HG02885 (cell line): ENCODE data around the gene COX17.

ENCODE experiments used
- ATAC-seq: cut with Tn5 transposase; IDR thresholded peaks from one replicate; pipeline ENCODE4 v1.9.1; 2021; ENCODE audit warnings: mild to moderate bottlenecking; ENCODE audit not compliant: unreplicated experiment, poor library complexity

The COX17 gene

GRCh38 chr3:119647171-119647570, 30.0 kb downstream of the COX17 start:
- no peak for ATAC-seq

- no peak for ATAC-seq
These were observed 31.4 kb downstream of the COX17 start for GRCh38 chr3:119645813-119646212.

- ATAC-seq, result no peak
These were observed 32.7 kb downstream of the COX17 start for GRCh38 chr3:119644481-119644880.

- no peak for ATAC-seq
These were observed 33.7 kb downstream of the COX17 start for GRCh38 chr3:119643528-119643927.

- no peak for ATAC-seq
These were observed 34.3 kb downstream of the COX17 start for GRCh38 chr3:119642746-119643473.

- ATAC-seq, result no peak
These were observed 35.8 kb downstream of the COX17 start for GRCh38 chr3:119641416-119641815.

GRCh38 chr3:119639494-119640350, 37.5 kb downstream of the COX17 start:
- no peak for ATAC-seq

- ATAC-seq, result peak; percentile 30
These were observed 39.3 kb downstream of the COX17 start for GRCh38 chr3:119637679-119638477.

GRCh38 chr3:119636891-119637611, 40.2 kb downstream of the COX17 start:
- ATAC-seq, result no peak

- no peak for ATAC-seq
These were observed 41.0 kb downstream of the COX17 start for GRCh38 chr3:119636249-119636648.

GRCh38 chr3:119635719-119636118, 41.5 kb downstream of the COX17 start:
- ATAC-seq, result no peak

- ATAC-seq, result no peak
These were observed 44.4 kb downstream of the COX17 start for GRCh38 chr3:119632829-119633228.

- ATAC-seq, result no peak
These were observed 45.0 kb downstream of the COX17 start for GRCh38 chr3:119632216-119632615.

- ATAC-seq, result no peak
These were observed 45.7 kb downstream of the COX17 start for GRCh38 chr3:119631516-119631915.

- no peak for ATAC-seq
These were observed 46.3 kb downstream of the COX17 start for GRCh38 chr3:119630880-119631329.

GRCh38 chr3:119630128-119630879, 46.9 kb downstream of the COX17 start:
- ATAC-seq, result no peak

- peak; percentile 38 for ATAC-seq
These were observed 48.3 kb downstream of the COX17 start for GRCh38 chr3:119628816-119629445.

GRCh38 chr3:119628390-119628789, 48.8 kb downstream of the COX17 start:
- peak; percentile 62 for ATAC-seq

- no peak for ATAC-seq
These were observed 49.7 kb downstream of the COX17 start for GRCh38 chr3:119627461-119627860.
